AG08395 (cell line): ENCODE data around the gene SGPP2.
"Not testable (repeated sequence)": the region's sequence is repeated elsewhere in the genome, so short reads cannot be mapped to it uniquely, and the experiment has no call there.

Experiments
- DNase-seq: peaks from one replicate; pipeline ENCODE4 v3.0.0; 2012; ENCODE audit warnings: mixed read lengths, low spot score

SGPP2 gene

GRCh38 chr2:222424276-222424728 is at the start of gene SGPP2:
TSS of gene SGPP2 (plus strand) at chr2:222424543. CDS start at chr2:222424603, 60 bp downstream.
- DNase-seq = no peak

GRCh38 chr2:222375798-222376197 is 48.5 kb upstream of the SGPP2 start:
- DNase-seq = no peak

GRCh38 chr2:222380456-222380855 is 43.9 kb upstream of the SGPP2 start:
- no peak for DNase-seq

GRCh38 chr2:222381566-222381965 is 42.8 kb upstream of the SGPP2 start:
- DNase-seq = no peak

GRCh38 chr2:222383255-222383654 is 41.1 kb upstream of the SGPP2 start:
- no peak for DNase-seq

GRCh38 chr2:222391743-222392285 is 32.5 kb upstream of the SGPP2 start:
- no peak for DNase-seq

GRCh38 chr2:222393733-222394267 is 30.5 kb upstream of the SGPP2 start:
- no peak for DNase-seq

GRCh38 chr2:222398446-222398885 is 25.9 kb upstream of the SGPP2 start:
- no peak for DNase-seq

- no peak for DNase-seq
Measured at GRCh38 chr2:222399038-222399783, 25.1 kb upstream of the SGPP2 start.

GRCh38 chr2:222404151-222404905 is 20.0 kb upstream of the SGPP2 start:
- DNase-seq = no peak

GRCh38 chr2:222408684-222409083 is 15.7 kb upstream of the SGPP2 start:
- DNase-seq = no peak

- no peak for DNase-seq
Measured at GRCh38 chr2:222410534-222410933, 13.8 kb upstream of the SGPP2 start.

- not testable (repeated sequence) for DNase-seq
Measured at GRCh38 chr2:222412334-222412733, 12.0 kb upstream of the SGPP2 start.

GRCh38 chr2:222413295-222413911 is 10.9 kb upstream of the SGPP2 start:
- no peak for DNase-seq

GRCh38 chr2:222418739-222419138 is 5.6 kb upstream of the SGPP2 start:
- no peak for DNase-seq

GRCh38 chr2:222420508-222420907 is 3.8 kb upstream of the SGPP2 start:
- no peak for DNase-seq

GRCh38 chr2:222421626-222422025 is 2.7 kb upstream of the SGPP2 start:
- no peak for DNase-seq

- no peak for DNase-seq
Measured at GRCh38 chr2:222423186-222423585, 1.2 kb upstream of the SGPP2 start.

- no peak for DNase-seq
Measured at GRCh38 chr2:222423632-222424275, 589 bp upstream of the SGPP2 start.

- DNase-seq = no peak
Measured at GRCh38 chr2:222424729-222425671, 657 bp downstream of the SGPP2 start.
